SK-N-SH treated with all-trans-retinoic acid at 6 μM for 48 hours (cell line): Measurements from ENCODE around the gene ACTR1A.
A peak's percentile ranks its signal among the peaks of the same experiment; 100 is the strongest.

Experiments
- ATAC-seq: fragments of 200-7000 bp; cut with Tn5 transposase; 3 replicates; pipeline ENCODE4 v1.9.1; 2020; ENCODE audit warnings: mild to moderate bottlenecking, moderate library complexity
- ARNTL ChIP-seq: fragments of 450-650 bp; formaldehyde crosslinking; IDR thresholded peaks from 2 replicates; pipeline ENCODE4 v1.5.0; 2020; ENCODE audit warnings: low read depth, mild to moderate bottlenecking, moderate library complexity, borderline replicate concordance
- BACH2 ChIP-seq: fragments of 250-450 bp; sonication (Bioruptor Pico); IDR thresholded peaks from 2 replicates; pipeline ENCODE4 v1.9.0; 2021; ENCODE audit warnings: mild to moderate bottlenecking, borderline replicate concordance
- CREB5 ChIP-seq: fragments of 250-450 bp; sonication (Bioruptor Pico); IDR thresholded peaks from 2 replicates; pipeline ENCODE4 v1.5.1; 2020; ENCODE audit warnings: low read depth, mild to moderate bottlenecking, moderate library complexity
- CSDC2 ChIP-seq: fragments of 250-450 bp; sonication (Bioruptor Pico); IDR thresholded peaks from 2 replicates; pipeline ENCODE4 v1.5.0; 2020; ENCODE audit warnings: mild to moderate bottlenecking, moderate library complexity
- CSRNP3 ChIP-seq: fragments of 250-450 bp; sonication (Bioruptor Pico); IDR thresholded peaks from 2 replicates; pipeline ENCODE4 v1.5.1; 2021; ENCODE audit warnings: mild to moderate bottlenecking, moderate library complexity
- GLIS3 ChIP-seq: fragments of 250-450 bp; sonication (Bioruptor Pico); IDR thresholded peaks from 2 replicates; pipeline ENCODE4 v1.5.0; 2020; ENCODE audit warnings: mild to moderate bottlenecking, moderate library complexity
- ISL1 ChIP-seq: fragments of 250-450 bp; sonication (Bioruptor Pico); IDR thresholded peaks from 2 replicates; pipeline ENCODE4 v2.1.2; 2022; ENCODE audit warnings: mild to moderate bottlenecking, moderate library complexity
- OSR1 ChIP-seq: fragments of 250-450 bp; sonication (Bioruptor Pico); IDR thresholded peaks from 2 replicates; pipeline ENCODE4 v1.8.0; 2022; ENCODE audit warnings: moderate library complexity, mild to moderate bottlenecking, inconsistent platforms
- PATZ1 ChIP-seq: fragments of 250-450 bp; sonication (Bioruptor Pico); IDR thresholded peaks from 2 replicates; pipeline ENCODE4 v1.8.0; 2020; ENCODE audit warnings: mild to moderate bottlenecking, moderate library complexity, borderline replicate concordance
- POU6F1 ChIP-seq: fragments of 250-450 bp; sonication (Bioruptor Pico); IDR thresholded peaks from 2 replicates; pipeline ENCODE4 v1.8.0; 2021; ENCODE audit warnings: low read depth, mild to moderate bottlenecking, moderate library complexity, borderline replicate concordance
- PPARA ChIP-seq: fragments of 250-450 bp; sonication (Bioruptor Pico); IDR thresholded peaks from 2 replicates; pipeline ENCODE4 v1.5.0; 2020; ENCODE audit warnings: mild to moderate bottlenecking, borderline replicate concordance
- RARB ChIP-seq: fragments of 250-450 bp; sonication (Bioruptor Pico); IDR thresholded peaks from 2 replicates; pipeline ENCODE4 v1.8.0; 2021; ENCODE audit warnings: mild to moderate bottlenecking, moderate library complexity
- SNAI2 ChIP-seq: fragments of 250-450 bp; sonication (Bioruptor Pico); IDR thresholded peaks from 2 replicates; pipeline ENCODE4 v1.5.0; 2020; ENCODE audit warnings: mild to moderate bottlenecking, moderate library complexity
- TCF4 ChIP-seq: fragments of 250-450 bp; sonication (Bioruptor Pico); IDR thresholded peaks from 2 replicates; pipeline ENCODE4 v1.8.0; 2021; ENCODE audit warnings: mild to moderate bottlenecking, moderate library complexity, borderline replicate concordance
- TSHZ2 ChIP-seq: fragments of 250-450 bp; sonication (Bioruptor Pico); IDR thresholded peaks from 2 replicates; pipeline ENCODE4 v1.5.0; 2020; ENCODE audit warnings: mild to moderate bottlenecking, moderate library complexity
- ZC3H10 ChIP-seq: fragments of 250-450 bp; sonication (Bioruptor Pico); IDR thresholded peaks from 2 replicates; pipeline ENCODE4 v1.5.1; 2021; ENCODE audit warnings: mild to moderate bottlenecking, moderate library complexity
- ZFP3 ChIP-seq: fragments of 250-450 bp; sonication (Bioruptor Pico); IDR thresholded peaks from 2 replicates; pipeline ENCODE4 v1.5.0; 2020; ENCODE audit warnings: mild to moderate bottlenecking, moderate library complexity
- ZFP30 ChIP-seq: fragments of 450-650 bp; formaldehyde crosslinking; IDR thresholded peaks from 2 replicates; pipeline ENCODE4 v1.5.0; 2022; ENCODE audit warnings: mild to moderate bottlenecking, moderate library complexity
- ZNF565 ChIP-seq: fragments of 450-650 bp; formaldehyde crosslinking; conservative IDR thresholded peaks from 2 replicates; pipeline ENCODE4 v1.5.0; 2020; ENCODE audit warnings: low read depth, mild to moderate bottlenecking, moderate library complexity
- ZNF70 ChIP-seq: fragments of 450-650 bp; formaldehyde crosslinking; IDR thresholded peaks from 2 replicates; pipeline ENCODE4 v1.5.0; 2020; ENCODE audit warnings: mild to moderate bottlenecking, moderate library complexity
- ZNF8 ChIP-seq: fragments of 450-650 bp; formaldehyde crosslinking; IDR thresholded peaks from 2 replicates; pipeline ENCODE4 v1.5.0; 2020; ENCODE audit warnings: mild to moderate bottlenecking, moderate library complexity

ACTR1A gene

GRCh38 chr10:102522874-102523249 lies 20.4 kb upstream of the ACTR1A start (continued):
- TF ChIP-seq GLIS3 (CRISPR knock-in tag): no peak

- TF ChIP-seq PATZ1 (CRISPR knock-in tag): no peak
- TF ChIP-seq SNAI2 (CRISPR knock-in tag): no peak
- TF ChIP-seq ZNF70 (CRISPR knock-in tag): no peak
- TF ChIP-seq OSR1 (CRISPR knock-in tag): no peak
- no peak for TF ChIP-seq TSHZ2
- TF ChIP-seq CSRNP3 (CRISPR knock-in tag): no peak
- TF ChIP-seq ZFP3: no peak
- TF ChIP-seq ZFP30 (CRISPR knock-in tag): no peak
- TF ChIP-seq ISL1 (CRISPR knock-in tag): no peak
- no peak for ATAC-seq
Observed at GRCh38 chr10:102519246-102519825, 16.8 kb upstream of the ACTR1A start.

- ATAC-seq: peak; percentile 53
- TF ChIP-seq TCF4 (CRISPR knock-in tag) (no peak), SNAI2 (CRISPR knock-in tag) (no peak), OSR1 (CRISPR knock-in tag) (no peak), CREB5 (no peak), PATZ1 (CRISPR knock-in tag) (no peak), ZNF565 (CRISPR knock-in tag) (no peak), TSHZ2 (no peak), GLIS3 (CRISPR knock-in tag) (no peak), BACH2 (CRISPR knock-in tag) (no peak), PPARA (CRISPR knock-in tag) (no peak), ARNTL (CRISPR knock-in tag) (no peak), ISL1 (CRISPR knock-in tag) (no peak), ZFP30 (CRISPR knock-in tag) (no peak), ZNF70 (CRISPR knock-in tag) (no peak), CSRNP3 (CRISPR knock-in tag) (no peak), RARB (CRISPR knock-in tag) (no peak), ZNF8 (CRISPR knock-in tag) (no peak), CSDC2 (CRISPR knock-in tag) (no peak), ZC3H10 (CRISPR knock-in tag) (no peak), POU6F1 (no peak)
Observed at GRCh38 chr10:102517553-102517952, 15.0 kb upstream of the ACTR1A start.
